GM19035 (cell line): ENCODE measurements around the gene KMT2A.
"Not testable (repeated sequence)": the region's sequence is repeated elsewhere in the genome, so short reads cannot be mapped to it uniquely, and the experiment has no call there.

ENCODE experiments used
- ATAC-seq: cut with Tn5 transposase; IDR thresholded peaks from one replicate; pipeline ENCODE4 v1.9.1; 2021; ENCODE audit not compliant: unreplicated experiment

The KMT2A gene

DNA sequence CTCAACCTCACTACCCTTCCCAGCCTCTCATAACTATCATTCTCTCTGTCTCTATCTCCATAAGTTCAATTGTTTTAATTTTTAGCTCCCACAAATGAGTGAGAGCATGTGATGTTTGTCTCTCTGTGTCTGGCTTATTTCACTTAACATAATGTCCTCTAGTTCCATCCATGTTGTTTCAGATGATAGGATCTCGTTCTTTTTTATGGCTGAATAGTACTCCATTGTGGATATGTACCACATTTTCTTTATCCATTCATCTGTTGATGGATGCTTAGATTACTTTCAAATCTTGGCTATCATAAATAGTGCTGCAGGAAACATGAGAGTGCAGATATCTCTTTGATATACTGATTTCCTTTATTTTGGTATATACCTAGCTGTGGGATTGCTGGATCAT is 44.9 kb downstream of the KMT2A start:
- not testable (repeated sequence) for ATAC-seq

DNA sequence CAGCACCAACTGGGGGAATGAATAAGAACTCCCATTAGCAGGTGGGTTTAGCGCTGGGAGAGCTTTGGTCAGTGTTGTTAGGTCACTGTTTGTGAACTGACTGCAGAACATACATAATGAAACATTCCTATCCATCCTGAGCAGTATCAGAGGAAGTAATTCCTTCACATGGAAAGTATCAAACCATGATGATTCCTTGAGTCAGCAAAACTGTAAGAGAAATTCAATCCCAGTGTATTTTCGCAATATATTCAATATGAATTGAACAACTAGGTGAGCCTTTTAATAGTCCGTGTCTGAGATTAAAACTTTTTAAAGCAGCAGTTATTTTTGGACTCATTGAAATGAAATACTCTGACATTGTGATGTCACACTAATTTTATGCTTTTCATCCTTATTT is 48.1 kb downstream of the KMT2A start:
- ATAC-seq: no peak

DNA sequence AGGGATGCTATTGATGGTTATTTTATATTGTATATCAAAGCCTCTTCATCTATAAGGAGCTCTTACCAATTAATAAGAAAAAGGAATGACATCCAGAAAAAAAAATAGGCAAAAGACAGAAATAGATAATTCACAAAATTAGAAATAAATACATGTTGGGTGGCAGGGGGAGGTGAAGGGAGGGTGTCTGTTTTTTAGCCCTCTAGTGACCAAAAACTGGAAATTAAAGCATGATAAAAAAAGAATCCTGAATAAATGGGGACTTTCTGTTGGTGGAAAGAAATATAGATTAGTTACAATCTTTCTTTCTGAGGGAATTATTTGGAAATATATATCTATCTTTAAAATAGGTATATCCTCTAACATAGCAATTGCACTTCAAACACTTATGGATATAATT is 49.0 kb downstream of the KMT2A start:
- no peak for ATAC-seq

DNA sequence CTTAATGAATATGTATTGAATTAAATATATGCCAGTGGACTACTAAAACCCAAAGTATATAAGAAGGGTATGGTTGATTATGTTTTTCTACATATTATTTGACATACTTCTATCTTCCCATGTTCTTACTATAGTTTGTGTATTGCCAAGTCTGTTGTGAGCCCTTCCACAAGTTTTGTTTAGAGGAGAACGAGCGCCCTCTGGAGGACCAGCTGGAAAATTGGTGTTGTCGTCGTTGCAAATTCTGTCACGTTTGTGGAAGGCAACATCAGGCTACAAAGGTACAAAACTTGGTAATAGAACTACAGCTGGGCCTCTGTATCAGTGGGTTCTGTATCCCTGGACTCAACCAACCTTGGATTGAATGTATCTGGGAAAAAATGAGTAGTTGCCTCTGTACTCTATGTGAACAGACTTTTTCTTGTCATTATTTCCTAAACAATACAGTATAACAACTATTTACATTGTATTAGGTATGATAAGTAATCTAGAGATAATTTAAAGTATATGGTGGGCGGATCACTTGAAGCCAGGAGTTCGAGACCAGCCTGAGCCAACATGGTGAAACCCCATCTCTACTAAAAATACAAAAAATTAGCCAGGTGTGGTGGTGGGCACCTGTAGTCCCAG is 52.3 kb downstream of the KMT2A start:
- no peak for ATAC-seq

DNA sequence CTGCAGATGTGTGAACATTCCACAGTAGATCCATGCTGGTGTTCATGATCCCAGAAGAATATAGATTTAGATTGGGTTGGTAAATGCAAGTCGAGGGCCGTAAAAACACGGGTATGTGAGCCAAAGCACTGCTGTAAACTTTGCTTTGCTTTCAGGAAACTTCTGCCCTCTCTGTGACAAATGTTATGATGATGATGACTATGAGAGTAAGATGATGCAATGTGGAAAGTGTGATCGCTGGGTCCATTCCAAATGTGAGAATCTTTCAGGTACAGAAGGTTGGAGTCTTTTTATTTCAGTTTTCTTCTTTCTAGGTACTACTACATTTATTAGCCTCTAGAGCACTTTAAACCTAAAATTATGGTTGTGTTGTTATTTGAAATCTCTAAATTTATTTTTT is 54.7 kb downstream of the KMT2A start:
- no peak for ATAC-seq

DNA sequence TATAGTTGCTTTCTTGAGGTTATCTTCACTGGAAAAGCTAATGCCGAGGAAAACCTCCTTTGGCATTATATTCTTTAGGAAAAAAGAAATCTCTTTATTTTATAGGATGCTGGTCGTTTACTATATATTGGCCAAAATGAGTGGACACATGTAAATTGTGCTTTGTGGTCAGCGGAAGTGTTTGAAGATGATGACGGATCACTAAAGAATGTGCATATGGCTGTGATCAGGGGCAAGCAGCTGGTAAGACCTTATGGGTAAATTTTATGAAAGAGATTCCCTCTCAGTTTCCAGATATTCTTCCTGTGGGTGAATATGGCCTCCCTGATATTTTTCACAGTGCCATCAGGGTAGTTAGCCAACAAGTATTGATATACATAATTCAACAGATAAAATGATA is 61.5 kb downstream of the KMT2A start:
- no peak for ATAC-seq

DNA sequence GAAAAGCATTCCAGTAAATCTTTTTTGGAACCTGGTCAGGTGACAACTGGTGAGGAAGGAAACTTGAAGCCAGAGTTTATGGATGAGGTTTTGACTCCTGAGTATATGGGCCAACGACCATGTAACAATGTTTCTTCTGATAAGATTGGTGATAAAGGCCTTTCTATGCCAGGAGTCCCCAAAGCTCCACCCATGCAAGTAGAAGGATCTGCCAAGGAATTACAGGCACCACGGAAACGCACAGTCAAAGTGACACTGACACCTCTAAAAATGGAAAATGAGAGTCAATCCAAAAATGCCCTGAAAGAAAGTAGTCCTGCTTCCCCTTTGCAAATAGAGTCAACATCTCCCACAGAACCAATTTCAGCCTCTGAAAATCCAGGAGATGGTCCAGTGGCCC is 66.9 kb downstream of the KMT2A start:
- ATAC-seq: no peak

DNA sequence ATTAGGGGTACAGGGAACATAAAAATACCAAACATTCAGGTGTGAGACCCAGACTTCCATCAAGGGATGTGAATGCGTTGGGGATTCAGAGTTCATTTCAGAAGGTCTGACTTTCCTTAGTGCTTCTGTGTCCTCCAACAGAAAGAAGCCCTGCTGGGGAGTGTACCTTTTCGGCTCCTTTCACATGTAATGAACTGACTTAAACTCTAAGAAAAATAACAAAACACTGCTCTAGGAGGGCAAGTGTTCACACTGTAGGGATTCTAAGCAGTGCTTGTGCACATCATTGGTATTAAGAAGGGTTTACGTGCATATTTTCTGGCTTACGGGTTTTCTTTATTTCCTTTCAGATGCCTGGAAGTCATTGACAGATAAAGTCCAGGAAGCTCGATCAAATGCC is 75.3 kb downstream of the KMT2A start:
- no peak for ATAC-seq

DNA sequence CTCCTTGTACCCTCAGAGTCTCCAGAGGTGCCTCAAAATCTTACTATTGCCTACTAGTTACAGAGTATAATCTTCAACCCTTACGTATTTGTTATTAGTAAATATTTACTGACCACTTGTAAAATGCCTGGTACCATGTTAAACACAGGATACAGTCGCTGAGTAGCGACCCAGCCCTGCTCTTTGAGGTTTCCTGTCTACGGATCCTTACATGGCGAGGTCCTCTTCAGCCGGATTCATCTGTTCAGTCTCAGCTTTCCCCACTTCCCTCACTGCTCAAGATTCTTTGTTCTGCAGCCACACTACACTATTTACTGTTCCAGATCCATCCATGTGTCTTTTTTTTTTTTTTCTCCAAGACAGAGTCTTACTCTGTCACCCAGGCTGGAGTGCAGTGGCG is 77.8 kb downstream of the KMT2A start:
- no peak for ATAC-seq

DNA sequence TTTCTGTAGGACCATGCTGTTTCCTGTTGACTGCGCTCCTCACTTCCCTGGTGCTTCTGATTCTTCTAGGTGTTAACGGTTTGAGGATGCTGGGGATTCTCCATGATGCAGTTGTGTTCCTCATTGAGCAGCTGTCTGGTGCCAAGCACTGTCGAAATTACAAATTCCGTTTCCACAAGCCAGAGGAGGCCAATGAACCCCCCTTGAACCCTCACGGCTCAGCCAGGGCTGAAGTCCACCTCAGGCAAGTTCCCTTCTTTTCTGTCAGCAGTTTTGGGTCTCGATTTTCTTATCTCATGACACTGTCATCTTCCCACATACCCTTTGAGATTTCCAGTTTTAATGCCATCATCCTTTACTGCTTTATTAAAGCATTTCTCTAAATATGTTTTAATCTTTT is 83.3 kb downstream of the KMT2A start:
- no peak for ATAC-seq

DNA sequence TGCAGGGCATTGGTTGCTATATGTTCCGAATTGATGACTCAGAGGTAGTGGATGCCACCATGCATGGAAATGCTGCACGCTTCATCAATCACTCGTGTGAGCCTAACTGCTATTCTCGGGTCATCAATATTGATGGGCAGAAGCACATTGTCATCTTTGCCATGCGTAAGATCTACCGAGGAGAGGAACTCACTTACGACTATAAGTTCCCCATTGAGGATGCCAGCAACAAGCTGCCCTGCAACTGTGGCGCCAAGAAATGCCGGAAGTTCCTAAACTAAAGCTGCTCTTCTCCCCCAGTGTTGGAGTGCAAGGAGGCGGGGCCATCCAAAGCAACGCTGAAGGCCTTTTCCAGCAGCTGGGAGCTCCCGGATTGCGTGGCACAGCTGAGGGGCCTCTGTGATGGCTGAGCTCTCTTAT is 85.6 kb downstream of the KMT2A start:
- ATAC-seq: peak; percentile 56

DNA sequence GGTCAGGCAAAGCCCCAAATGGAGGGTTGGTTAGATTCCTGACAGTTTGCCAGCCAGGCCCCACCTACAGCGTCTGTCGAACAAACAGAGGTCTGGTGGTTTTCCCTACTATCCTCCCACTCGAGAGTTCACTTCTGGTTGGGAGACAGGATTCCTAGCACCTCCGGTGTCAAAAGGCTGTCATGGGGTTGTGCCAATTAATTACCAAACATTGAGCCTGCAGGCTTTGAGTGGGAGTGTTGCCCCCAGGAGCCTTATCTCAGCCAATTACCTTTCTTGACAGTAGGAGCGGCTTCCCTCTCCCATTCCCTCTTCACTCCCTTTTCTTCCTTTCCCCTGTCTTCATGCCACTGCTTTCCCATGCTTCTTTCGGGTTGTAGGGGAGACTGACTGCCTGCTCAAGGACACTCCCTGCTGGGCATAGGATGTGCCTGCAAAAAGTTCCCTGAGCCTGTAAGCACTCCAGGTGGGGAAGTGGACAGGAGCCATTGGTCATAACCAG is 86.3 kb downstream of the KMT2A start:
- ATAC-seq: no peak

DNA sequence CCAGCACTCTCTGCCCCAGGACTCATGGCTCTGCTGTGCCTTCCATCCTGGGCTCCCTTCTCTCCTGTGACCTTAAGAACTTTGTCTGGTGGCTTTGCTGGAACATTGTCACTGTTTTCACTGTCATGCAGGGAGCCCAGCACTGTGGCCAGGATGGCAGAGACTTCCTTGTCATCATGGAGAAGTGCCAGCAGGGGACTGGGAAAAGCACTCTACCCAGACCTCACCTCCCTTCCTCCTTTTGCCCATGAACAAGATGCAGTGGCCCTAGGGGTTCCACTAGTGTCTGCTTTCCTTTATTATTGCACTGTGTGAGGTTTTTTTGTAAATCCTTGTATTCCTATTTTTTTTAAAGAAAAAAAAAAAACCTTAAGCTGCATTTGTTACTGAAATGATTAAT is 88.1 kb downstream of the KMT2A start:
- ATAC-seq: no peak

DNA sequence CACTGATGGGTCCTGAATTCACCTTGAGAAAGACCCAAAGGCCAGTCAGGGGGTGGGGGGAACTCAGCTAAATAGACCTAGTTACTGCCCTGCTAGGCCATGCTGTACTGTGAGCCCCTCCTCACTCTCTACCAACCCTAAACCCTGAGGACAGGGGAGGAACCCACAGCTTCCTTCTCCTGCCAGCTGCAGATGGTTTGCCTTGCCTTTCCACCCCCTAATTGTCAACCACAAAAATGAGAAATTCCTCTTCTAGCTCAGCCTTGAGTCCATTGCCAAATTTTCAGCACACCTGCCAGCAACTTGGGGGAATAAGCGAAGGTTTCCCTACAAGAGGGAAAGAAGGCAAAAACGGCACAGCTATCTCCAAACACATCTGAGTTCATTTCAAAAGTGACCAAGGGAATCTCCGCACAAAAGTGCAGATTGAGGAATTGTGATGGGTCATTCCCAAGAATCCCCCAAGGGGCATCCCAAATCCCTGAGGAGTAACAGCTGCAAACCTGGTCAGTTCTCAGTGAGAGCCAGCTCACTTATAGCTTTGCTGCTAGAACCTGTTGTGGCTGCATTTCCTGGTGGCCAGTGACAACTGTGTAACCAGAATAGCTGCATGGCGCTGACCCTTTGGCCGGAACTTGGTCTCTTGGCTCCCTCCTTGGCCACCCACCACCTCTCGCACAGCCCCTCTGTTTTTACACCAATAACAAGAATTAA is 88.6 kb downstream of the KMT2A start:
- no peak for ATAC-seq

DNA sequence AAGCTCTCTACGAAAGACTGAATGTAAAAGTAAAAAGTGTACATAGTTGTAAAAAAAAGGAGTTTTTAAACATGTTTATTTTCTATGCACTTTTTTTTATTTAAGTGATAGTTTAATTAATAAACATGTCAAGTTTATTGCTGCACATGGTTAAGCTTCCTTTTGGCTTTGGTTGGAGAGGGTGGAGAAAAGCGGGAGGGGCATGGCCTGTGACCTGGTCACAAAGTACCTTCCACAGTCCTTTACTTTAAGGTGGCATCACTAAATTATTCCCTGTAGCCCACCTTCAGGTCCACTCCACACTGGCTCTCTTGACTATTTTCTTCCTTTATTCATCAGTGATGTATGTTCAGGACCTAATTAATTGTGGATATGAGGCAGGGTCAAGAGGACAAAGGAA is 90.4 kb downstream of the KMT2A start:
- ATAC-seq: no peak

DNA sequence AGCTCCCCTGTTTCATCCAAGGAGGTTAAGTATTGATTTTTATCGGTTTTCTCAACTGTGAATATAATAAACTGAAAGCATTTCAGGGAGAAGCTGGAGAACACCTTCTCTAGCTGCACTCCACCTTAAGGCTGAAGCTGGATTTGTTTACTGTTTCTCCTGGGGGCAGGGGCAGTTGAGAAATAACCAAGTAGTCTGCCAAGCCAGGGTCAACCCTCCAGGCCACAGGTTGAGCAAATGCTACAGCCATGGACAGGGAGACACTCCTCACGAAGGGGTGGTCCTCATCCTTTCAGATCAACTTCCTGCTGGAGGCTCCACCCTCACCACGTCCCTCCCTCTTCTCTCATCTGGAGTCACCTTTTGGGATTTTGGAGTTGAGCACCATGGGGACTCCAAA is 90.8 kb downstream of the KMT2A start, which contains the start of gene TTC36:
TTC36 (plus strand) TSS at position 366 of the 400 bp plus-strand sequence; CDS start at position 387, 21 bp downstream.
- ATAC-seq: no peak

DNA sequence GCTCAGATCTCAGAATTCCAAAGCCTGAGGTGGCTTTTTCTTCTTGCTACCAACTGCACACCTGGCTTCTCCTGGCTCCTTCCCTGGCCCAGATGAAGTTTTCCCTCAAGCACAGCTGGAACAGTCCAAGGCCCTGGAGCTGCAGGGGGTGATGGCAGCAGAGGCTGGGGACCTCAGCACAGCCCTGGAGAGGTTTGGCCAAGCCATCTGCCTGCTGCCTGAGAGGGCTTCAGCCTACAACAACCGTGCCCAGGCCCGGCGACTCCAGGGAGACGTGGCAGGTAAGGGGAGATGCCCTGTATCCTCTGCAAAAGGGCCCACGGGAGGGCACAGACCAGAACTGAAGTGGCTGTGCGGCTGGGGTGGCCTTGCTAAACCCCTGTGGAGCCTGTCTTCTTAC is 92.2 kb downstream of the KMT2A start:
- no peak for ATAC-seq

DNA sequence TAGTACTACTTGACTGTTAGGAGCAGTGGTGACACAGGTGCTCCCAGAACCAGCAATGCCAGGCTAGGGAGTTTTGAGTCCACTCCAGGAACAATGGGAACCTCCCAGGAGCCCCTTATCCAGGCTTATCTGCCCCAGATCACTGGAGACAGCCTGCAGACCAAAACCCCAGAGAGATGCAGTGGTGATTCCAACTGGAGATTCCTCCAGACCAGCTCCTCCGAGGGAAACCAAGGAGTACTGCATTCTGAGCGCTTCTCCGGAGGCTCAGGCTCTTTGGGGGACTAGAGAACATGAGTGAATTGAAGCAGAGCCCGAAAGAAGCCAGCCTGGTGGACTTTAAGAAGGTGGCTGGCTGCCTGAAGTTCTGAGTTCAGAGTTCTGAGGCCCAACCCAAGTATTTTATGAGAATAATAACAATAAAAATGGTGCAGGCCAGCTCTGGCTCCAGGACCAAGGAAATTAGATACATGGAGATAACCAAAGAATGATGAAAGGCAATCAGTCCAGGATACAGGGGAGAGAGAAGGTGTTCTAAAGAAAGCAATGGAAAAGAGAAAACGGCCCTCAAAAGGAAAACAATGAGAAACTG is 93.4 kb downstream of the KMT2A start:
- ATAC-seq: no peak

DNA sequence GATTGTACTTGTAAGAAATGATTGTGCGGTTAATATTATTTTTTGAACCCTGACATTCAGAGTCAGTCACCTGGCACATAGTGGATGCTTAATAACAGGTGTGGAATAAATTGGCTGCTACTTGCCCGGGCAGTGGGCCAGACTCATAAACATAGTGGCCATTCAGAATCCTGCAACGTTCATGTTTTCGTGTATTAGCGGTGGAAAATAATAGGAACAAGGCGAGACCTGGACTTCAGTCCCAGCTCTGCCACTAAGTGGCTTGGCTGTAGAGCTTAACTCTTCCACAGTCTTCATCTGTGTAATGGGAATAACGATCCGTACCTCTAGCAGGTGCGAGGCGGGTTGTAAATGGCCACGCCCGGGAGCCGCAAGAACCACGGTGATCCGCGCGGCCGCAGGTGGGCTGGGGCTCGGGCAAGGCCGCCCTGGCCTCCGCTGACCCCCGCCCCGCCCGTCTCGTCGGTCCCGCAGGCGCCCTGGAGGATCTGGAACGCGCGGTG is 93.9 kb downstream of the KMT2A start:
- ATAC-seq: peak; percentile 5

DNA sequence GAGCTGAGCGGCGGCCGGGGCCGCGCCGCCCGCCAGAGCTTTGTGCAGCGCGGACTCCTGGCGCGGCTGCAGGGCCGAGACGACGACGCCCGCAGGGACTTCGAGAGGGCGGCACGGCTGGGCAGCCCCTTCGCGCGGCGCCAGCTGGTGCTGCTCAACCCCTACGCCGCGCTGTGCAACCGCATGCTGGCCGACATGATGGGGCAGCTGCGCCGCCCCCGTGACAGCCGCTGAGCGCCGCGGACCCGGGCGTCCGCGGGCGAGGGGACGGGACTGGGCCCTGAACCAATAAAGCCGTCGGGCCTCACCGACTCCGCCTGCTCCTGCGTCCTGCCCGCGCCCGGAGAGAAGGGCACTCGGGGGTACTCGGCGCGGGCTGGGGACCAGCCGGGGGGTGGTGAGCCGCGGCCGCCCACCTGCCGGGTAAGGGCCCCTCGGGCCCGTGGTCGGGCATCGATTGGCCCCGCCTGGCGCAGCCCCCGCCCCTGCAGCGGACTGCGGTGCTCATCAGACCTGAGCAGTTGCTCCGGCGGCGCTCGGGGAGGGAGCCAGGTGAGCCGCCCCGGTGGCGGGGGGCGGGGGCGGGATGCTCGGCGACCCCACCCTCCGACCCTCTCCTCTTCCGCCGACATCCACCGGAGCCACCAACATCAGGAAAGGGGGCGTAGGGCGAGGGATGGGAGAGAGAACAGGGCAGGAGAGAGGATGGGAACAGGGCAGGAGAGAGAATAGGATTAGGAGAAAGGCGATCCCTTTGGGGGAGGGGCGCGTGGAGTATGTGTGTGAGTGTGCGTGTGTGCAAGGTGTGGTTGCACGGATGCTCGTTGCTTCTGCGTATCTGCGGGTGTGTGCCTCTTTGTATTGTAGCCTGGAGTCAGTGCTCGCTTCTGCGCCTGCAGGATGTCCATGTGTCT is 94.6 kb downstream of the KMT2A start, which contains the start of gene TMEM25:
TMEM25 (plus strand) TSS at position 510 of the 914 bp plus-strand sequence. CDS start 610 bp downstream, outside the sequence.
- ATAC-seq: peak; percentile 75

DNA sequence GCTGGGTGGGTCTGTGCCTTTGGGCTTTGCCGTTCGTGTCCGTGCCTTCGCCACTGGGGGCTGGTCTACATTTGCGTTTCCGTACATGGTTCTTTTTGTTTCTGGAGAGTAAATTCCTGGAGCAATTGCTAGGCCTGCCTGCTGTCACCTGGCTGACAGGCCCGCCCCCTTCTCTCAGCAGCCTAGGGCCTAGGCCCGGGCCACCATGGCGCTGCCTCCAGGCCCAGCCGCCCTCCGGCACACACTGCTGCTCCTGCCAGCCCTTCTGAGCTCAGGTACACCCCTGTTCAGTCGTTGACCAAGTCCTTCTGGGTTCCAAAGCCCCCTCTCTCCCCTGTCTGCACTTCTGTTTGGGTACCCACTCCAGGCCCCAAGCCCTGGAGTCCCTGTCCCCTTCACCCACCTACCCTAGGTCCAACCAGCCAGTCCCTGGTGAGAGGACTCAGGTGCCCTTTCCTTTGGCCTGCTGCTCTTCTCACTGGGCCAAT is 95.3 kb downstream of the KMT2A start:
- ATAC-seq: no peak
